Adrenal gland (tissue), 12 donors: ENCODE data around the gene BCAR3. TPM values are rescaled to one million over a fixed set of nuclear protein-coding genes. Genes with fewer than 3 reads are reported as not detected.

Source experiments
- DNase-seq, 7 donors: peaks; one replicate each; pipeline ENCODE4 v3.0.0-alpha.2; 2019 to 2020
- H3K27ac ChIP-seq, 5 donors: fragments of 200-600 bp; sonication (generic) in 4 of 5; 1 replicate in 3 of 5; 2 replicates in 2 of 5; pipeline versions ENCODE4 v1.5.1 to v1.8.0; 2016 to 2020; ENCODE audit warnings: mild to moderate bottlenecking in 1 of 5
- H3K27me3 ChIP-seq: fragments of 200-600 bp; 2 replicates; pipeline ENCODE4 v1.8.0; 2021
- H3K36me3 ChIP-seq, 2 donors: fragments of 200-600 bp; replicated peaks in 1 of 2; 1 replicate in 1 of 2; 2 replicates in 1 of 2; pipeline versions ENCODE4 v1.5.1 to v1.8.0; 2018 to 2022
- H3K4me1 ChIP-seq, 2 donors: fragments of 200-600 bp; replicated peaks in 1 of 2; 1 replicate in 1 of 2; 2 replicates in 1 of 2; pipeline versions ENCODE4 v1.5.1 to v1.8.0; 2018 to 2021
- H3K4me3 ChIP-seq, 4 donors: fragments of 200-600 bp; sonication (generic) in 3 of 4; one replicate each; pipeline ENCODE4 v1.5.1; 2016 to 2018
- H3K9me3 ChIP-seq, 3 donors: fragments of 200-600 bp; sonication (generic) in 1 of 3; replicated peaks in 1 of 3; 1 replicate in 2 of 3; 2 replicates in 1 of 3; pipeline versions ENCODE4 v1.5.1 to v1.8.0; 2016 to 2021
- POLR2A ChIP-seq, 2 donors: fragments of 450-650 bp; IDR thresholded peaks; one replicate each; pipeline ENCODE4 v1.6.1; 2017; ENCODE audit warnings: antibody characterized with exemption in 2 of 2, mild to moderate bottlenecking in 2 of 2, moderate library complexity in 1 of 2
- WGBS, 4 donors: extraction: QIAGEN DNeasy Blood & Tissue Kit in 2 of 4; methylation state at CpG; one replicate each; pipeline versions ENCODE4 v1.1.5 to v1.1.7; 2013 to 2017; 5-methylcytosine and 5-hydroxymethylcytosine counted together
- intact Hi-C, 2 donors: fragments of 100-400 bp; cut with DNase I; formaldehyde crosslinking; loops; one replicate each; pipeline versions ENCODE4 v1.14.1 to v1.15.0; 2022 to 2023
- polyA plus RNA-seq, 3 donors: library from polyadenylated mRNA; stranded (reverse); fragments of 200-250 nt in 2 of 3; fragments of 350-450 nt in 1 of 3; fragmentation: Illumina TruSeq in 1 of 3; extraction: RNeasy Lipid Tissue Mini Kit (QIAGEN cat#74804) in 1 of 3; gene quantifications; one replicate each; pipeline ENCODE4 v1.2.3, GENCODE V29; 2013 to 2014
- total RNA-seq, 9 donors: library from RNA; depleted of rRNA in 4 of 9; stranded (reverse); fragments of >200 nt in 4 of 9; fragments of 120-200 nt in 1 of 9; fragmentation: NEBNext Ultra II Directional in 1 of 9; extraction: Animal tissue kit (Norgen Biotek cat#: 25700) in 1 of 9; gene quantifications; one replicate each; pipeline versions ENCODE4 v1.1.0 to v1.2.4, GENCODE V29; 2013 to 2023
- TF ChIP-seq, protein P1 (sequence below), 6 experiments: fragments of 450-650 bp in 4 of 6; fragments of 200-600 bp in 2 of 6; sonication (generic) in 1 of 6; IDR thresholded peaks; 1 replicate in 5 of 6; 2 replicates in 1 of 6; pipeline versions ENCODE4 v1.5.1 to v1.8.0; 2016 to 2021; ENCODE audit warnings: antibody characterized with exemption in 6 of 6, mild to moderate bottlenecking in 2 of 6, moderate library complexity in 1 of 6
- donor health status: healthy with polysubstance abuse.
- donor health status: Bipolar disorder and iron deficiency.
- donor health status: DM: yes; HTN: yes; CAD: no.
- donor health status: DM: no; HTN: no; CAD: no.
- donor health status: DM: no; HTN: no; CAD: no.
- donor health status: DM: yes; HTN: yes; CAD: no.

BCAR3 gene
- total and polyA plus RNA-seq, 12 donors: 6.5 to 31.6 (median 23.9) TPM

DNA sequence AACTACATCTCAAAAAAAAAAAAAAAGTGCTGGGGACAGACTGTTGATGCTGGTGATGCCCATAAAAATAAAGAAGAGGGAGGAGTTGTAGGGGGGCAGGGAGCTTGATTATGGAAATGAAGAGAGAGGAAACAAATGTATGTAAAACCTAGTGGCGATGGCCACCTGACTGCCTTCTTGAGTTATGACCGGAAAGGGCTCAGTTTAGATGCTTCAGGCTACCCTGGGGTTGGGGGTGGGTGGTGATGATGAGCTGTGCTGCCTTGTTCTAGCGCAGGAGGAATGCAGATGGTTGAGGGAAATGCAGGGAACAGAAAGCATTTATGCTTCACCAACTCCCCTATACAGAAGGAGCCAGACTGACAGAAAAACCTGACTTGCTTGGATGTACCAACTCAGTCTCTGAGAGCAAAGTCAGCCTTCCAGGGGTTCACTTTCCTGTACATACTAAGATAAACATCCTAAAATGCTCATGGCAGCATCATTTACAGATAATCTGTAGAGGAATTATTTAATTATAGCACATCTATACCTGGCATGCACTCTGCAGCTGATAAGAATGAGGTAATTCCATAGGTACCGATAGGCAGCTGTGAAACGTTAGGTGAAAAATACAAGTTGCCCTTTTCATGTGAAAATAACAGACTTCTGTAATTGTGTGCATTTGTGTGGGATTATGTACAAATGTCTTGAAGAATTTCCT, 8.0 kb upstream of the BCAR3 start:
- TF ChIP-seq, protein P1, sequence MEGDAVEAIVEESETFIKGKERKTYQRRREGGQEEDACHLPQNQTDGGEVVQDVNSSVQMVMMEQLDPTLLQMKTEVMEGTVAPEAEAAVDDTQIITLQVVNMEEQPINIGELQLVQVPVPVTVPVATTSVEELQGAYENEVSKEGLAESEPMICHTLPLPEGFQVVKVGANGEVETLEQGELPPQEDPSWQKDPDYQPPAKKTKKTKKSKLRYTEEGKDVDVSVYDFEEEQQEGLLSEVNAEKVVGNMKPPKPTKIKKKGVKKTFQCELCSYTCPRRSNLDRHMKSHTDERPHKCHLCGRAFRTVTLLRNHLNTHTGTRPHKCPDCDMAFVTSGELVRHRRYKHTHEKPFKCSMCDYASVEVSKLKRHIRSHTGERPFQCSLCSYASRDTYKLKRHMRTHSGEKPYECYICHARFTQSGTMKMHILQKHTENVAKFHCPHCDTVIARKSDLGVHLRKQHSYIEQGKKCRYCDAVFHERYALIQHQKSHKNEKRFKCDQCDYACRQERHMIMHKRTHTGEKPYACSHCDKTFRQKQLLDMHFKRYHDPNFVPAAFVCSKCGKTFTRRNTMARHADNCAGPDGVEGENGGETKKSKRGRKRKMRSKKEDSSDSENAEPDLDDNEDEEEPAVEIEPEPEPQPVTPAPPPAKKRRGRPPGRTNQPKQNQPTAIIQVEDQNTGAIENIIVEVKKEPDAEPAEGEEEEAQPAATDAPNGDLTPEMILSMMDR (IDR thresholded peaks at IDR 0.05): no peak
- TF ChIP-seq POLR2A (IDR thresholded peaks at IDR 0.05): no peak
- H3K27me3 ChIP-seq: no peaks in the 10 kb centered on the region
- H3K27ac ChIP-seq: no peak overlapping the region
- no peaks in the 10 kb centered on the region for H3K36me3 ChIP-seq
- no peaks in the 10 kb centered on the region for H3K9me3 ChIP-seq
- 93 to 98% (median 95%) methylated on average over 5 of the region's 5 CpGs for WGBS, 4 donors
- peaks cover 0 to 19% of the 10 kb centered on the region in 2 donors for H3K4me1 ChIP-seq
- H3K4me3 ChIP-seq: no peak overlapping the region
- intact Hi-C loops: no loop called here
- peak in 1 of 7 donors; percentile 18 for DNase-seq

DNA sequence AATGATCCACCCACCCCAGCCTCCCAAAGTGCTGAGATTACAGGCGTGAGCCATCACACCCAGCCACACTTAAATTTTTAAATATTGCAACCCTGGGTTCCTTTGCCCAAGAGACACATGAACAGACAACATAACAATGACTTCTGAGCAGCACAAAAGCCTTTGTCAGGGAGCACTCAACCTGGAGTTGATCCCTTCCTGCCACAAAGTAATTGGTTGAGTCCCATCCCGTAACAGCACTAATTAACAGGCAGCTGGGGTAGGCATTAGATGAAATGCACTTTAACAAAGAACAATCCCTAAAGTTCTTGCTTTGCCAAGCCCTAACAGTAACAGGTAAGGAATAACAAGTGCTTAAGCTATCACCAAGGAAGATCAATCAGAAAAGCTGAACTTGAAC, 5.9 kb upstream of the BCAR3 start:
- intact Hi-C loops: no loop called here
- Histone ChIP-seq H3K4me1 (peaks cover 0 to 8% of the 10 kb centered on the region in 2 donors), H3K4me3 (no peak overlapping the region), H3K9me3 (no peaks in the 10 kb centered on the region), H3K36me3 (no peaks in the 10 kb centered on the region), H3K27me3 (no peaks in the 10 kb centered on the region), H3K27ac (no peak overlapping the region)
- no peak for DNase-seq
- 96 to 100% (median 96%) methylated on average over 2 of the region's 2 CpGs for WGBS, 4 donors
- TF ChIP-seq, protein P1 (IDR thresholded peaks at IDR 0.05): no peak
- TF ChIP-seq POLR2A (IDR thresholded peaks at IDR 0.05): no peak

GRCh38 chr1:93686504-93687250, 5.0 kb upstream of the BCAR3 start:
- Histone ChIP-seq H3K9me3 (no peaks in the 10 kb centered on the region), H3K27me3 (no peaks in the 10 kb centered on the region), H3K4me1 (peaks cover 0 to 7% of the 10 kb centered on the region in 2 donors), H3K27ac (no peak overlapping the region), H3K4me3 (no peak overlapping the region), H3K36me3 (no peaks in the 10 kb centered on the region)
- TF ChIP-seq POLR2A (IDR thresholded peaks at IDR 0.05): no peak
- TF ChIP-seq, protein P1 (IDR thresholded peaks at IDR 0.05): no peak
- no peak for DNase-seq
- intact Hi-C loops: no loop called here
- WGBS, 4 donors: 82 to 91% (median 89%) methylated on average over 3 of the region's 3 CpGs

DNA sequence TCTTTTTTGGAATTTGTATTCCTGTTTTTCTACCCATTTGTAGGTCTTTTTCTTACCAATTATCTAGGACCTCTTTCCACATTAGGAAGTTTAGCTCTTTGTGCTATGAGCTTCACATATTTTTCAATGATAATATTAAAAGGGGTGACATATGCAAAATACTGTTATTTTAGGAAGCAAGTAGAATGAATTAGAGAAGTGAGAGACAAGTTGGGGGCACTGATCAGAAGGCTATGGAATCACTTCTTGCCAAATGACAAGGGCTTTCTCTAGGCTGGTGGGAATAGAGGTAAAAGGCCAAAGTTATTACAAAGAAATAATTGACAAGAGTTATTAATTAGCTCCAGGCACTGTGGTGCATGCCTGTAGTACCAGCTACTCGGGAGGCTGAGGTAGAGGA, 4.3 kb upstream of the BCAR3 start:
- no peaks in the 10 kb centered on the region for H3K36me3 ChIP-seq
- 88 to 95% (median 91%) methylated on average over 1 of the region's 1 CpG for WGBS, 4 donors
- intact Hi-C loops: no loop called here

More for the DNA sequence above, 4.3 kb upstream of the BCAR3 start:
- H3K27me3 ChIP-seq: no peaks in the 10 kb centered on the region
- no peak overlapping the region for H3K4me3 ChIP-seq
- no peak for TF ChIP-seq POLR2A (IDR thresholded peaks at IDR 0.05)
- TF ChIP-seq, protein P1 (IDR thresholded peaks at IDR 0.05): no peak
- no peak for DNase-seq
- H3K4me1 ChIP-seq: no peaks in the 10 kb centered on the region
- H3K9me3 ChIP-seq: no peaks in the 10 kb centered on the region
- no peak overlapping the region for H3K27ac ChIP-seq
